ENCODE data around the gene PNPLA8. TPM values are rescaled to one million over a fixed set of nuclear protein-coding genes. Genes with fewer than 3 reads are reported as not detected.
"Not testable (repeated sequence)": the region's sequence is repeated elsewhere in the genome, so short reads cannot be mapped to it uniquely, and the experiment has no call there.

PNPLA8 gene
- total and polyA plus RNA-seq, 2 donors: 28.2 to 32.1 TPM

GRCh38 chr7:108467391-108467790, 58.5 kb downstream of the PNPLA8 start:
- Histone ChIP-seq H3K9me3 (ENCODE audit: control insufficient read depth in 2 of 2, insufficient read depth in 1 of 2, low read length in 1 of 2) (no peaks in the 10 kb centered on the region), H3K27me3 (ENCODE audit: control insufficient read depth in 2 of 2, insufficient read depth in 1 of 2, low read length in 1 of 2) (no peaks in the 10 kb centered on the region), H3K4me3 (ENCODE audit: low read length in 2 of 2) (no peak overlapping the region), H3K36me3 (ENCODE audit: control insufficient read depth in 2 of 2, insufficient read depth in 2 of 2, low read length in 1 of 2) (no peaks in the 10 kb centered on the region), H3K27ac (ENCODE audit: low read depth in 1 of 2, low read length in 1 of 2) (no peak overlapping the region), H3K4me1 (ENCODE audit: control insufficient read depth in 2 of 2, insufficient read depth in 2 of 2, low read length in 2 of 2) (peaks cover 0 to 12% of the 10 kb centered on the region in 2 donors)
- 88% methylated on average over 2 of the region's 2 CpGs for WGBS
- DNase-seq (ENCODE audit: low read depth in 6 of 9, low spot score in 9 of 9): no peak

- not testable (repeated sequence) for DNase-seq (ENCODE audit: low read depth in 6 of 9, low spot score in 9 of 9); H3K36me3 ChIP-seq (ENCODE audit: control insufficient read depth in 2 of 2, insufficient read depth in 2 of 2, low read length in 1 of 2); H3K4me3 ChIP-seq (ENCODE audit: low read length in 2 of 2); H3K27me3 ChIP-seq (ENCODE audit: control insufficient read depth in 2 of 2, insufficient read depth in 1 of 2, low read length in 1 of 2); H3K9me3 ChIP-seq (ENCODE audit: control insufficient read depth in 2 of 2, insufficient read depth in 1 of 2, low read length in 1 of 2); H3K27ac ChIP-seq (ENCODE audit: low read depth in 1 of 2, low read length in 1 of 2)
- 72% methylated on average over 2 of the region's 2 CpGs for WGBS
- peaks cover 0 to 12% of the 10 kb centered on the region in 2 donors for H3K4me1 ChIP-seq (ENCODE audit: control insufficient read depth in 2 of 2, insufficient read depth in 2 of 2, low read length in 2 of 2)
Measured at GRCh38 chr7:108466322-108466721, 59.6 kb downstream of the PNPLA8 start.

GRCh38 chr7:108464743-108465142, 61.2 kb downstream of the PNPLA8 start:
- DNase-seq (ENCODE audit: low read depth in 6 of 9, low spot score in 9 of 9): no peak
- Histone ChIP-seq H3K4me3 (ENCODE audit: low read length in 2 of 2) (no peak overlapping the region), H3K36me3 (ENCODE audit: control insufficient read depth in 2 of 2, insufficient read depth in 2 of 2, low read length in 1 of 2) (no peaks in the 10 kb centered on the region), H3K4me1 (ENCODE audit: control insufficient read depth in 2 of 2, insufficient read depth in 2 of 2, low read length in 2 of 2) (peaks cover 0 to 12% of the 10 kb centered on the region in 2 donors), H3K27me3 (ENCODE audit: control insufficient read depth in 2 of 2, insufficient read depth in 1 of 2, low read length in 1 of 2) (peaks cover 0 to 5% of the 10 kb centered on the region in 2 donors), H3K9me3 (ENCODE audit: control insufficient read depth in 2 of 2, insufficient read depth in 1 of 2, low read length in 1 of 2) (no peaks in the 10 kb centered on the region), H3K27ac (ENCODE audit: low read depth in 1 of 2, low read length in 1 of 2) (no peak overlapping the region)
- 94% methylated on average over 2 of the region's 2 CpGs for WGBS

- no peaks in the 10 kb centered on the region for H3K9me3 ChIP-seq (ENCODE audit: control insufficient read depth in 2 of 2, insufficient read depth in 1 of 2, low read length in 1 of 2)
- no peak overlapping the region for H3K4me3 ChIP-seq (ENCODE audit: low read length in 2 of 2)
- H3K27ac ChIP-seq (ENCODE audit: low read depth in 1 of 2, low read length in 1 of 2): no peak overlapping the region
- peaks cover 0 to 12% of the 10 kb centered on the region in 2 donors for H3K4me1 ChIP-seq (ENCODE audit: control insufficient read depth in 2 of 2, insufficient read depth in 2 of 2, low read length in 2 of 2)
- WGBS: 4% methylated on average over 2 of the region's 2 CpGs
- peak in 3 of 9 donors; percentile 12 to 56 (median 42) for DNase-seq (ENCODE audit: low read depth in 6 of 9, low spot score in 9 of 9)
- H3K36me3 ChIP-seq (ENCODE audit: control insufficient read depth in 2 of 2, insufficient read depth in 2 of 2, low read length in 1 of 2): no peaks in the 10 kb centered on the region
- H3K27me3 ChIP-seq (ENCODE audit: control insufficient read depth in 2 of 2, insufficient read depth in 1 of 2, low read length in 1 of 2): peaks cover under 1 to 15% of the 10 kb centered on the region in 2 donors
Measured at GRCh38 chr7:108463613-108464012, 62.3 kb downstream of the PNPLA8 start.

- H3K36me3 ChIP-seq (ENCODE audit: control insufficient read depth in 2 of 2, insufficient read depth in 2 of 2, low read length in 1 of 2): no peaks in the 10 kb centered on the region
- WGBS: 95% methylated on average over 3 of the region's 3 CpGs
- H3K27me3 ChIP-seq (ENCODE audit: control insufficient read depth in 2 of 2, insufficient read depth in 1 of 2, low read length in 1 of 2): peaks cover 16 to 33% of the 10 kb centered on the region in 2 donors
- no peak for DNase-seq (ENCODE audit: low read depth in 6 of 9, low spot score in 9 of 9)
- H3K9me3 ChIP-seq (ENCODE audit: control insufficient read depth in 2 of 2, insufficient read depth in 1 of 2, low read length in 1 of 2): no peaks in the 10 kb centered on the region
- H3K27ac ChIP-seq (ENCODE audit: low read depth in 1 of 2, low read length in 1 of 2): no peak overlapping the region
- peaks cover 0 to 12% of the 10 kb centered on the region in 2 donors for H3K4me1 ChIP-seq (ENCODE audit: control insufficient read depth in 2 of 2, insufficient read depth in 2 of 2, low read length in 2 of 2)
- no peak overlapping the region for H3K4me3 ChIP-seq (ENCODE audit: low read length in 2 of 2)
Measured at GRCh38 chr7:108461840-108462239, 64.1 kb downstream of the PNPLA8 start.

GRCh38 chr7:108460964-108461363, 65.0 kb downstream of the PNPLA8 start:
- Histone ChIP-seq H3K4me3 (ENCODE audit: low read length in 2 of 2) (no peak overlapping the region), H3K4me1 (ENCODE audit: control insufficient read depth in 2 of 2, insufficient read depth in 2 of 2, low read length in 2 of 2) (peaks cover 0 to 12% of the 10 kb centered on the region in 2 donors), H3K27ac (ENCODE audit: low read depth in 1 of 2, low read length in 1 of 2) (no peak overlapping the region), H3K27me3 (ENCODE audit: control insufficient read depth in 2 of 2, insufficient read depth in 1 of 2, low read length in 1 of 2) (peaks cover 25 to 41% of the 10 kb centered on the region in 2 donors), H3K9me3 (ENCODE audit: control insufficient read depth in 2 of 2, insufficient read depth in 1 of 2, low read length in 1 of 2) (no peaks in the 10 kb centered on the region), H3K36me3 (ENCODE audit: control insufficient read depth in 2 of 2, insufficient read depth in 2 of 2, low read length in 1 of 2) (no peaks in the 10 kb centered on the region)
- DNase-seq (ENCODE audit: low read depth in 6 of 9, low spot score in 9 of 9): no peak
- WGBS: 97% methylated on average over 1 of the region's 1 CpG

- Histone ChIP-seq H3K9me3 (ENCODE audit: control insufficient read depth in 2 of 2, insufficient read depth in 1 of 2, low read length in 1 of 2) (no peaks in the 10 kb centered on the region), H3K36me3 (ENCODE audit: control insufficient read depth in 2 of 2, insufficient read depth in 2 of 2, low read length in 1 of 2) (no peaks in the 10 kb centered on the region), H3K27ac (ENCODE audit: low read depth in 1 of 2, low read length in 1 of 2) (no peak overlapping the region), H3K4me3 (ENCODE audit: low read length in 2 of 2) (no peak overlapping the region), H3K27me3 (ENCODE audit: control insufficient read depth in 2 of 2, insufficient read depth in 1 of 2, low read length in 1 of 2) (peaks cover 34 to 50% of the 10 kb centered on the region in 2 donors), H3K4me1 (ENCODE audit: control insufficient read depth in 2 of 2, insufficient read depth in 2 of 2, low read length in 2 of 2) (peaks cover 3 to 12% of the 10 kb centered on the region in 2 donors)
- DNase-seq (ENCODE audit: low read depth in 6 of 9, low spot score in 9 of 9): peak in 5 of 9 donors; percentile 7 to 49 (median 24)
- 63% methylated on average over 3 of the region's 3 CpGs for WGBS
Measured at GRCh38 chr7:108459922-108460551, 65.9 kb downstream of the PNPLA8 start.

GRCh38 chr7:108457871-108458270, 68.1 kb downstream of the PNPLA8 start:
- no peaks in the 10 kb centered on the region for H3K9me3 ChIP-seq (ENCODE audit: control insufficient read depth in 2 of 2, insufficient read depth in 1 of 2, low read length in 1 of 2)
- no peak for DNase-seq (ENCODE audit: low read depth in 6 of 9, low spot score in 9 of 9)

GRCh38 chr7:108456845-108457540, 68.9 kb downstream of the PNPLA8 start:
- Histone ChIP-seq H3K27me3 (ENCODE audit: control insufficient read depth in 2 of 2, insufficient read depth in 1 of 2, low read length in 1 of 2) (peaks cover 50 to 79% of the 10 kb centered on the region in 2 donors), H3K4me3 (ENCODE audit: low read length in 2 of 2) (peak overlapping the region in 1 of 2 donors; percentile 56), H3K9me3 (ENCODE audit: control insufficient read depth in 2 of 2, insufficient read depth in 1 of 2, low read length in 1 of 2) (no peaks in the 10 kb centered on the region), H3K4me1 (ENCODE audit: control insufficient read depth in 2 of 2, insufficient read depth in 2 of 2, low read length in 2 of 2) (peaks cover 0 to 3% of the 10 kb centered on the region in 2 donors), H3K27ac (ENCODE audit: low read depth in 1 of 2, low read length in 1 of 2) (no peak overlapping the region), H3K36me3 (ENCODE audit: control insufficient read depth in 2 of 2, insufficient read depth in 2 of 2, low read length in 1 of 2) (no peaks in the 10 kb centered on the region)
- 13% methylated on average over 19 of the region's 19 CpGs for WGBS
- DNase-seq (ENCODE audit: low read depth in 6 of 9, low spot score in 9 of 9): no peak

More at GRCh38 chr7:108457871-108458270, 68.1 kb downstream of the PNPLA8 start:
- Histone ChIP-seq H3K27me3 (ENCODE audit: control insufficient read depth in 2 of 2, insufficient read depth in 1 of 2, low read length in 1 of 2) (peaks cover 50 to 72% of the 10 kb centered on the region in 2 donors), H3K27ac (ENCODE audit: low read depth in 1 of 2, low read length in 1 of 2) (no peak overlapping the region), H3K36me3 (ENCODE audit: control insufficient read depth in 2 of 2, insufficient read depth in 2 of 2, low read length in 1 of 2) (no peaks in the 10 kb centered on the region), H3K4me1 (ENCODE audit: control insufficient read depth in 2 of 2, insufficient read depth in 2 of 2, low read length in 2 of 2) (peaks cover 0 to 3% of the 10 kb centered on the region in 2 donors), H3K4me3 (ENCODE audit: low read length in 2 of 2) (no peak overlapping the region)
